ENCODE results near the gene CDH20.

The CDH20 gene

GRCh38 chr18:61420218-61420885, 87.1 kb downstream of the CDH20 start:
- no peak overlapping the region for H3K27ac ChIP-seq (ENCODE audit: low read depth, low read length)
- no peak overlapping the region for H3K4me3 ChIP-seq (ENCODE audit: low read depth, low read length)
- H2AFZ ChIP-seq (ENCODE audit: low read length, unreplicated experiment) = no peak overlapping the region
- H3K4me1 ChIP-seq (ENCODE audit: control insufficient read depth, insufficient read depth, low read length, unreplicated experiment) = no peaks in the 10 kb centered on the region
- H3K36me3 ChIP-seq (ENCODE audit: insufficient read depth, low read length) = no peaks in the 10 kb centered on the region
- H3K27me3 ChIP-seq (ENCODE audit: insufficient read depth, low read length) = no peaks in the 10 kb centered on the region
- H3K79me2 ChIP-seq (ENCODE audit: control insufficient read depth, insufficient read depth, low read length, unreplicated experiment) = no peaks in the 10 kb centered on the region

GRCh38 chr18:61426492-61427053, 93.3 kb downstream of the CDH20 start:
- Histone ChIP-seq H3K4me3 (ENCODE audit: low read depth, low read length) (no peak overlapping the region), H2AFZ (ENCODE audit: low read length, unreplicated experiment) (no peak overlapping the region), H3K79me2 (ENCODE audit: control insufficient read depth, insufficient read depth, low read length, unreplicated experiment) (no peaks in the 10 kb centered on the region), H3K27me3 (ENCODE audit: insufficient read depth, low read length) (no peaks in the 10 kb centered on the region), H3K27ac (ENCODE audit: low read depth, low read length) (no peak overlapping the region), H3K4me1 (ENCODE audit: control insufficient read depth, insufficient read depth, low read length, unreplicated experiment) (no peaks in the 10 kb centered on the region), H3K36me3 (ENCODE audit: insufficient read depth, low read length) (no peaks in the 10 kb centered on the region)

GRCh38 chr18:61428266-61428665, 95.0 kb downstream of the CDH20 start:
- no peak overlapping the region for H3K27ac ChIP-seq (ENCODE audit: low read depth, low read length)

GRCh38 chr18:61432590-61432989, 99.4 kb downstream of the CDH20 start:
- no peaks in the 10 kb centered on the region for H3K27me3 ChIP-seq (ENCODE audit: insufficient read depth, low read length)
- H3K79me2 ChIP-seq (ENCODE audit: control insufficient read depth, insufficient read depth, low read length, unreplicated experiment) = no peaks in the 10 kb centered on the region
- no peak overlapping the region for H2AFZ ChIP-seq (ENCODE audit: low read length, unreplicated experiment)
- H3K36me3 ChIP-seq (ENCODE audit: insufficient read depth, low read length) = no peaks in the 10 kb centered on the region
- H3K4me3 ChIP-seq (ENCODE audit: low read depth, low read length) = no peak overlapping the region
- H3K4me1 ChIP-seq (ENCODE audit: control insufficient read depth, insufficient read depth, low read length, unreplicated experiment) = no peaks in the 10 kb centered on the region
- no peak overlapping the region for H3K27ac ChIP-seq (ENCODE audit: low read depth, low read length)

More at GRCh38 chr18:61428266-61428665, 95.0 kb downstream of the CDH20 start:
- Histone ChIP-seq H3K79me2 (ENCODE audit: control insufficient read depth, insufficient read depth, low read length, unreplicated experiment) (no peaks in the 10 kb centered on the region), H2AFZ (ENCODE audit: low read length, unreplicated experiment) (no peak overlapping the region), H3K27me3 (ENCODE audit: insufficient read depth, low read length) (no peaks in the 10 kb centered on the region), H3K4me1 (ENCODE audit: control insufficient read depth, insufficient read depth, low read length, unreplicated experiment) (no peaks in the 10 kb centered on the region), H3K4me3 (ENCODE audit: low read depth, low read length) (no peak overlapping the region), H3K36me3 (ENCODE audit: insufficient read depth, low read length) (no peaks in the 10 kb centered on the region)

GRCh38 chr18:61435064-61435652, 101.9 kb downstream of the CDH20 start:
- Histone ChIP-seq H3K27me3 (ENCODE audit: insufficient read depth, low read length) (no peaks in the 10 kb centered on the region), H3K4me1 (ENCODE audit: control insufficient read depth, insufficient read depth, low read length, unreplicated experiment) (no peaks in the 10 kb centered on the region), H3K4me3 (ENCODE audit: low read depth, low read length) (no peak overlapping the region), H3K27ac (ENCODE audit: low read depth, low read length) (no peak overlapping the region), H2AFZ (ENCODE audit: low read length, unreplicated experiment) (no peak overlapping the region), H3K36me3 (ENCODE audit: insufficient read depth, low read length) (no peaks in the 10 kb centered on the region), H3K79me2 (ENCODE audit: control insufficient read depth, insufficient read depth, low read length, unreplicated experiment) (no peaks in the 10 kb centered on the region)

- Histone ChIP-seq H3K36me3 (ENCODE audit: insufficient read depth, low read length) (no peaks in the 10 kb centered on the region), H3K27me3 (ENCODE audit: insufficient read depth, low read length) (no peaks in the 10 kb centered on the region), H3K27ac (ENCODE audit: low read depth, low read length) (no peak overlapping the region), H3K4me1 (ENCODE audit: control insufficient read depth, insufficient read depth, low read length, unreplicated experiment) (no peaks in the 10 kb centered on the region), H2AFZ (ENCODE audit: low read length, unreplicated experiment) (no peak overlapping the region), H3K4me3 (ENCODE audit: low read depth, low read length) (no peak overlapping the region), H3K79me2 (ENCODE audit: control insufficient read depth, insufficient read depth, low read length, unreplicated experiment) (no peaks in the 10 kb centered on the region)
Measured at GRCh38 chr18:61443081-61443725, 110.0 kb downstream of the CDH20 start.

GRCh38 chr18:61448316-61448715, 115.1 kb downstream of the CDH20 start:
- Histone ChIP-seq H3K27ac (ENCODE audit: low read depth, low read length) (no peak overlapping the region), H3K36me3 (ENCODE audit: insufficient read depth, low read length) (no peaks in the 10 kb centered on the region), H3K4me1 (ENCODE audit: control insufficient read depth, insufficient read depth, low read length, unreplicated experiment) (no peaks in the 10 kb centered on the region), H3K79me2 (ENCODE audit: control insufficient read depth, insufficient read depth, low read length, unreplicated experiment) (no peaks in the 10 kb centered on the region), H3K27me3 (ENCODE audit: insufficient read depth, low read length) (no peaks in the 10 kb centered on the region), H2AFZ (ENCODE audit: low read length, unreplicated experiment) (no peak overlapping the region), H3K4me3 (ENCODE audit: low read depth, low read length) (no peak overlapping the region)

GRCh38 chr18:61459896-61460648, 126.8 kb downstream of the CDH20 start:
- no peak overlapping the region for H2AFZ ChIP-seq (ENCODE audit: low read length, unreplicated experiment)
- peaks cover 13% of the 10 kb centered on the region for H3K4me1 ChIP-seq (ENCODE audit: control insufficient read depth, insufficient read depth, low read length, unreplicated experiment)

GRCh38 chr18:61464551-61465142, 131.4 kb downstream of the CDH20 start:
- Histone ChIP-seq H3K27me3 (ENCODE audit: insufficient read depth, low read length) (no peaks in the 10 kb centered on the region), H2AFZ (ENCODE audit: low read length, unreplicated experiment) (peak overlapping the region; percentile 89), H3K4me1 (ENCODE audit: control insufficient read depth, insufficient read depth, low read length, unreplicated experiment) (peaks cover 17% of the 10 kb centered on the region), H3K27ac (ENCODE audit: low read depth, low read length) (peak overlapping the region; percentile 51), H3K36me3 (ENCODE audit: insufficient read depth, low read length) (no peaks in the 10 kb centered on the region), H3K79me2 (ENCODE audit: control insufficient read depth, insufficient read depth, low read length, unreplicated experiment) (no peaks in the 10 kb centered on the region), H3K4me3 (ENCODE audit: low read depth, low read length) (no peak overlapping the region; the same call in 1 of the 2 replicates)

More at GRCh38 chr18:61459896-61460648, 126.8 kb downstream of the CDH20 start:
- H3K79me2 ChIP-seq (ENCODE audit: control insufficient read depth, insufficient read depth, low read length, unreplicated experiment) = no peaks in the 10 kb centered on the region
- H3K36me3 ChIP-seq (ENCODE audit: insufficient read depth, low read length) = no peaks in the 10 kb centered on the region
- no peaks in the 10 kb centered on the region for H3K27me3 ChIP-seq (ENCODE audit: insufficient read depth, low read length)
- no peak overlapping the region for H3K4me3 ChIP-seq (ENCODE audit: low read depth, low read length)
- no peak overlapping the region for H3K27ac ChIP-seq (ENCODE audit: low read depth, low read length)

- no peaks in the 10 kb centered on the region for H3K36me3 ChIP-seq (ENCODE audit: insufficient read depth, low read length)
- H3K4me3 ChIP-seq (ENCODE audit: low read depth, low read length) = no peak overlapping the region
- no peaks in the 10 kb centered on the region for H3K27me3 ChIP-seq (ENCODE audit: insufficient read depth, low read length)
- H3K27ac ChIP-seq (ENCODE audit: low read depth, low read length) = no peak overlapping the region
- H2AFZ ChIP-seq (ENCODE audit: low read length, unreplicated experiment) = no peak overlapping the region
- H3K4me1 ChIP-seq (ENCODE audit: control insufficient read depth, insufficient read depth, low read length, unreplicated experiment) = peaks cover 17% of the 10 kb centered on the region
- no peaks in the 10 kb centered on the region for H3K79me2 ChIP-seq (ENCODE audit: control insufficient read depth, insufficient read depth, low read length, unreplicated experiment)
Measured at GRCh38 chr18:61466736-61467135, 133.5 kb downstream of the CDH20 start.

Data from ACC112 (cell line).